K562 (cell line): ENCODE results near the gene EXOC6. TPM values are rescaled to one million over a fixed set of nuclear protein-coding genes. Genes with fewer than 3 reads are reported as not detected.

Source experiments
- ATAC-seq: fragments of 200-7000 bp; cut with Tn5 transposase; 3 replicates; pipeline ENCODE4 v1.9.1; 2020; ENCODE audit warnings: moderate library complexity
- BruUV-seq: library from RNA; stranded (reverse); fragments of 400-500 nt; replicated peaks from 2 replicates; lab custom pipeline; 2021; lab: Mats Ljungman, UMichigan
- CTCF ChIA-PET: fragments of 300-600 bp; formaldehyde crosslinking; extraction: SDS; loops from one replicate; lab custom pipeline; 2021; ENCODE audit warnings: low intra/inter-chr PET ratio; lab: Yijun Ruan, JAX
- POLR2A ChIA-PET: fragments of 300-600, 350-650 bp; sonication (Branson Sonifier 250); formaldehyde crosslinking; extraction: SDS; loops from one replicate; lab custom pipeline; 2021; ENCODE audit warnings: antibody characterized with exemption, inconsistent platforms; lab: Yijun Ruan, JAX
- DNase-seq, 4 experiments: peaks; one replicate each; pipeline versions ENCODE4 v3.0.0 to v3.0.0-alpha.2; 2011 to 2018; ENCODE audit warnings: low spot score in 3 of 4, mixed read lengths in 3 of 4; ENCODE audit errors: extremely low read depth in 1 of 4
- FAIRE-seq: peaks from 2 replicates; lab custom pipeline; 2011; peaks lifted over from hg19 to GRCh38; lab: Jason Lieb, UNC
- H2AFZ ChIP-seq: 2 replicates; pipeline ENCODE4 v1.6.0; 2011; ENCODE audit warnings: low read depth, low read length, control low read depth, inconsistent platforms
- H3K27ac ChIP-seq: fragments of 200-600 bp; 3 replicates; pipeline ENCODE4 v1.8.0; 2011; ENCODE audit warnings: low read depth, mild to moderate bottlenecking, control low read depth, inconsistent platforms, low read length, moderate library complexity, mixed read lengths; ENCODE audit errors: extremely low read depth
- H3K27me3 ChIP-seq, 2 experiments: fragments of 300-600 bp in 1 of 2; 2 replicates in 1 of 2; 3 replicates in 1 of 2; pipeline versions ENCODE4 v1.6.0 to v1.8.0; 2011; ENCODE audit warnings: inconsistent platforms in 2 of 2, low read length in 2 of 2, mild to moderate bottlenecking in 1 of 2, mixed read lengths in 1 of 2, moderate library complexity in 1 of 2; ENCODE audit not compliant: control insufficient read depth in 2 of 2, insufficient read depth in 2 of 2
- H3K36me3 ChIP-seq: fragments of 300-600 bp; 3 replicates; pipeline ENCODE4 v1.8.0; 2011; ENCODE audit warnings: mild to moderate bottlenecking, low read length, inconsistent platforms; ENCODE audit not compliant: control insufficient read depth, insufficient read depth
- H3K4me1 ChIP-seq, 2 experiments: fragments of 200-600 bp in 1 of 2; replicated peaks in 1 of 2; 2 replicates in 1 of 2; 3 replicates in 1 of 2; pipeline versions ENCODE4 v1.5.1 to v1.8.0; 2011; ENCODE audit warnings: inconsistent platforms in 2 of 2, low read length in 2 of 2, mild to moderate bottlenecking in 1 of 2, mixed read lengths in 1 of 2, moderate library complexity in 1 of 2; ENCODE audit not compliant: control insufficient read depth in 2 of 2, insufficient read depth in 2 of 2
- H3K4me2 ChIP-seq: 2 replicates; pipeline ENCODE4 v1.6.1; 2011; ENCODE audit warnings: low read length, control low read depth, inconsistent platforms, mixed read lengths; ENCODE audit not compliant: insufficient read depth
- H3K4me3 ChIP-seq: fragments of 200-600 bp; sonication (generic), shearing (Covaris generic); 2 replicates; pipeline ENCODE4 v1.5.1; 2016; ENCODE audit warnings: control low read depth, inconsistent platforms
- H3K79me2 ChIP-seq: fragments of 200-600 bp; 3 replicates; pipeline ENCODE4 v1.8.0; 2011; ENCODE audit warnings: low read length, inconsistent platforms; ENCODE audit not compliant: control insufficient read depth, insufficient read depth
- H3K9ac ChIP-seq, 2 experiments: 2 replicates each; pipeline versions ENCODE4 v1.6.0 to v1.6.1; 2011; ENCODE audit warnings: low read depth in 2 of 2, low read length in 2 of 2, control low read depth in 1 of 2, inconsistent platforms in 1 of 2, mild to moderate bottlenecking in 1 of 2, mixed read lengths in 1 of 2; ENCODE audit not compliant: insufficient read depth in 1 of 2
- H3K9me1 ChIP-seq: one replicate; pipeline ENCODE4 v1.6.0; 2011; ENCODE audit warnings: inconsistent platforms, mild to moderate bottlenecking, low read length, moderate library complexity; ENCODE audit not compliant: control insufficient read depth, insufficient read depth
- H3K9me3 ChIP-seq: replicated peaks from 2 replicates; pipeline ENCODE4 v1.5.1; 2011; ENCODE audit warnings: low read depth, low read length, inconsistent platforms; ENCODE audit not compliant: control insufficient read depth, insufficient read depth
- H4K20me1 ChIP-seq: replicated peaks from 2 replicates; pipeline ENCODE4 v1.6.1; 2011; ENCODE audit warnings: low read length, inconsistent platforms, mixed read lengths; ENCODE audit not compliant: control insufficient read depth, insufficient read depth
- CREB1 ChIP-seq, 2 experiments: sonication (generic) in 1 of 2; formaldehyde crosslinking in 1 of 2; IDR thresholded peaks; 2 replicates each; pipeline versions ENCODE4 v1.6.1 to v1.8.0; 2012 to 2022; ENCODE audit warnings: inconsistent platforms in 1 of 2, mild to moderate bottlenecking in 1 of 2, missing genetic modification reagents in 1 of 2, moderate library complexity in 1 of 2
- ETV6 ChIP-seq, 3 experiments: fragments of 150-350 bp in 1 of 3; sonication (generic) in 1 of 3; formaldehyde crosslinking in 1 of 3; IDR thresholded peaks; 2 replicates each; pipeline versions ENCODE4 v1.6.1 to v1.8.0; 2014 to 2022; ENCODE audit warnings: borderline replicate concordance in 2 of 3, low read depth in 2 of 3, antibody characterized with exemption in 1 of 3, low read length in 1 of 3, mild to moderate bottlenecking in 1 of 3, missing genetic modification reagents in 1 of 3
- KLF6 ChIP-seq: fragments of 250-450 bp; sonication (Bioruptor Pico); IDR thresholded peaks from 2 replicates; pipeline ENCODE4 v1.4.0; 2020; ENCODE audit warnings: mild to moderate bottlenecking, moderate library complexity, borderline replicate concordance
- NCOA4 ChIP-seq: fragments of 450-650 bp; IDR thresholded peaks from 2 replicates; pipeline ENCODE4 v1.6.1; 2018; ENCODE audit warnings: mild to moderate bottlenecking; ENCODE audit not compliant: partially characterized antibody
- NR3C1 ChIP-seq: sonication (generic); formaldehyde crosslinking; IDR thresholded peaks from 2 replicates; pipeline ENCODE4 v1.8.1; 2022; ENCODE audit warnings: missing genetic modification reagents
- SOX6 ChIP-seq: fragments of 450-650 bp; IDR thresholded peaks from 2 replicates; pipeline ENCODE4 v1.6.1; 2014; ENCODE audit warnings: mild to moderate bottlenecking
- XRCC5 ChIP-seq: fragments of 200-400 bp; formaldehyde crosslinking; IDR thresholded peaks from 2 replicates; pipeline ENCODE4 v1.6.1; 2017; ENCODE audit warnings: low read depth, mild to moderate bottlenecking, low read length
- ZC3H4 ChIP-seq: sonication (generic); formaldehyde crosslinking; IDR thresholded peaks from 2 replicates; pipeline ENCODE4 v1.9.0; 2021; ENCODE audit warnings: missing genetic modification reagents, borderline replicate concordance
- WGBS: fragments of 100-300 bp; shearing (Covaris generic); methylation state at CpG from one replicate; pipeline ENCODE4 v1.1.6; 2016; ENCODE audit warnings: low coverage, mixed read lengths; ENCODE audit not compliant: insufficient coverage; ENCODE audit errors: missing lambda C conversion rate; 5-methylcytosine and 5-hydroxymethylcytosine counted together
- in situ Hi-C: fragments of 300-500 bp; cut with MboI; formaldehyde crosslinking; loops from 4 replicates; pipeline ENCODE4 v1.15.0; 2018; ENCODE audit warnings: inconsistent platforms, mixed read lengths
- intact Hi-C: fragments of 100-400 bp; cut with micrococcal nuclease; formaldehyde crosslinking; loops from 2 replicates; pipeline ENCODE4 v1.14.2; 2022
- polyA plus RNA-seq, 8 experiments: library from polyadenylated mRNA; depleted of rRNA in 4 of 8; stranded (reverse) in 5 of 8; unstranded in 3 of 8; fragments of >200 nt; fragmentation: Nextera tagmentation in 2 of 8; fragmentation: Illumina TruSeq in 1 of 8; extraction: Ambion mirVana in 2 of 8; extraction: Trizol in 1 of 8; gene quantifications; 2 replicates each; pipeline versions ENCODE4 v1.2.1 to v1.2.3, GENCODE V29; 2011 to 2014; ENCODE audit warnings: inconsistent platforms in 1 of 8, missing spikeins in 1 of 8
- total RNA-seq, 7 experiments: library from RNA; depleted of rRNA in 6 of 7; stranded (reverse); fragments of >200 nt in 6 of 7; fragmentation: Illumina TruSeq in 2 of 7; extraction: Trizol in 2 of 7; gene quantifications; 2 replicates each; pipeline versions ENCODE4 v1.2.1 to v1.2.3, GENCODE V29; 2011 to 2021; ENCODE audit warnings: low replicate concordance in 1 of 7
- TF ChIP-seq, protein P1 (sequence below): sonication (generic); IDR thresholded peaks from 2 replicates; pipeline ENCODE4 v1.6.1; 2016

The EXOC6 gene
- total and polyA plus RNA-seq, 9 of the 15 experiments (the other 6 are each of a cell fraction or from before 2014, with no cell fraction given) = 13.9 to 42.8 (median 24.9) TPM

DNA sequence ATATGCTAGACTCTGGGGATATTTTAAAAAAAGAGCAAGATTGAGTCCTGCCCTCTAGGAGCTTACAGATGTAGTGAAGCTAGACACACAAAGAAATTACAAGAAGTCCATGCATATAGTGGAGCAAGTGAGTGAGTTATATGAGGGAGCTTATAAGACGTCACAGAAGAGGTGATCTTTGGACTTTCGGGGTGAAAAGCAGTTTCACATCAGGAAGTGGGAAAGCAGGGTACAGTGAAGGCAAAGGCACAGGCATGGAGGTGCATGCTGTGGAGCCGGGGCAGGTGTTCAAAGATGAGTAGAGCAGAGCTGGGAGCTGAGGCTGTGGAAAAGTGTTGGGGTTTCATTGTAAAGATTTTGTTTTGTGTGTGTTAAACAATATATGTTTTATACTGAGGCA lies 38.5 kb upstream of the EXOC6 start (continued):
- TF ChIP-seq KLF6 (CRISPR knock-in tag) = no peak
- TF ChIP-seq XRCC5 = no peak
- TF ChIP-seq ZC3H4 = no peak
- no peak for TF ChIP-seq SOX6
- TF ChIP-seq CREB1 (IDR thresholded peaks at IDR 0.05) = no peak
- TF ChIP-seq CREB1 (CRISPR knock-in tag; IDR thresholded peaks at IDR 0.05) = no peak
- TF ChIP-seq NR3C1 = no peak

GRCh38 chr10:92810934-92811532 lies 37.3 kb upstream of the EXOC6 start:
- Histone ChIP-seq H3K4me1 (peaks cover 0 to 3% of the 10 kb centered on the region in 2 experiments; a peak in 2 of 5 replicates), H3K36me3 (no peaks in the 10 kb centered on the region), H3K79me2 (no peaks in the 10 kb centered on the region), H3K4me3 (no peak overlapping the region), H4K20me1 (no peaks in the 10 kb centered on the region), H3K4me2 (no peak overlapping the region), H3K9ac (no peak overlapping the region), H3K9me1 (no peaks in the 10 kb centered on the region), H2AFZ (peak overlapping the region; percentile 52), H3K27ac (no peak overlapping the region), H3K27me3 (no peaks in the 10 kb centered on the region), H3K9me3 (no peaks in the 10 kb centered on the region)
- WGBS = 29% methylated on average over 4 of the region's 4 CpGs
- in situ Hi-C loops = no loop called here
- CTCF ChIA-PET = interaction anchor here (0.6 kb wide), 2 partner anchors 54 to 100 kb away, joined by 3 read pairs; no protein-coding TSS in a partner anchor
- ATAC-seq = no peak
- BruUV-seq = no TSS peak
- intact Hi-C loops = no loop called here
- FAIRE-seq = no peak
- TF ChIP-seq, protein P1, sequence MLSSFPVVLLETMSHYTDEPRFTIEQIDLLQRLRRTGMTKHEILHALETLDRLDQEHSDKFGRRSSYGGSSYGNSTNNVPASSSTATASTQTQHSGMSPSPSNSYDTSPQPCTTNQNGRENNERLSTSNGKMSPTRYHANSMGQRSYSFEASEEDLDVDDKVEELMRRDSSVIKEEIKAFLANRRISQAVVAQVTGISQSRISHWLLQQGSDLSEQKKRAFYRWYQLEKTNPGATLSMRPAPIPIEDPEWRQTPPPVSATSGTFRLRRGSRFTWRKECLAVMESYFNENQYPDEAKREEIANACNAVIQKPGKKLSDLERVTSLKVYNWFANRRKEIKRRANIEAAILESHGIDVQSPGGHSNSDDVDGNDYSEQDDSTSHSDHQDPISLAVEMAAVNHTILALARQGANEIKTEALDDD = peak; percentile 32; the same call in 1 of the 2 replicates
- TF ChIP-seq ETV6 (IDR thresholded peaks at IDR 0.05; ENCODE audit: borderline replicate concordance in 1 of 2, low read depth in 2 of 2, low read length in 1 of 2) (no peak), ETV6 (CRISPR knock-in tag; IDR thresholded peaks at IDR 0.05; ENCODE audit: borderline replicate concordance) (no peak), NCOA4 (no peak)
- POLR2A ChIA-PET = interaction anchor here (1.1 kb wide), 1 partner anchor 9 kb away, joined by 7 read pairs; no protein-coding TSS in a partner anchor
- no peak for DNase-seq
